ENCODE results near the gene DHX35. TPM values are rescaled to one million over a fixed set of nuclear protein-coding genes. Genes with fewer than 3 reads are reported as not detected.
A peak's percentile ranks its signal among the peaks of the same experiment; 100 is the strongest.

The DHX35 gene
- total and polyA plus RNA-seq, 2 of the 4 experiments (the other 2 are of a cell fraction): 9.1 to 13.5 TPM

DNA sequence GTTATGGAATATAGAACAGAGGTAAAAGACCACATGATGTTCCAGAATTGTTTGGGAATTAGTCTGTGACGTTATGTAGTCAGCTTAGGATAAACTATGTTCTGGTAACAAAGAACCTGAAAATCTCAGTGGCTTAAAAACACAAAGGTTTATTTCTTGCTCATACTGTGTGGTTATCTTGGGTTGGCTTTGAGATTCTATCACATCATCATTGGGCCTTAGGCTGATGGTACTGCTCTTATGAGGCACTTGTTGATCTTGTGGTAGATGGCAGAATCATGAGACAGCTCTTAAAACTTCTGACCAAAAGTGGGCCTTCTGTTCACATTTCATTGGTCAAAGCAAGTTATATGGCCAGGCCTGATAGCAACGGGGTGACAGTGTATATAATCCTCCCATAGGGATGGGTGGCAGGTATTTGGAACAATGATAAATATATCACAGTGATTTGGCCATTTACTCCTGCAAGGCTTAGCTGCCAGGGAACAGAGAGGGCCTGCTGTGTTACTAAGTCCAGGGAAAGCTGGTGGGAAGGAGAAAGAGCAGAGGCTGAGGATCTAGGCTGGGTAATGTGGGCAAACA is 13.5 kb downstream of the DHX35 start:
- Histone ChIP-seq H3K23ac (ENCODE audit: low read depth, low read length) (0 out of 2 replicates have a peak overlapping the region, but pooled peaks have one; percentile 16), H2AK5ac (ENCODE audit: low read depth, low read length) (0 out of 2 replicates have a peak overlapping the region, but pooled peaks have one; percentile 1), H2BK15ac (ENCODE audit: low read depth, low read length) (no peak overlapping the region), H3K9me3 (ENCODE audit: control insufficient read depth, insufficient read depth, low read length) (no peaks in the 10 kb centered on the region), H4K8ac (ENCODE audit: low read depth in 2 of 2, low read length in 2 of 2) (peak overlapping the region in 1 of 2 experiments; percentile 0; a peak in 1 of 4 replicates), H3K27ac (ENCODE audit: insufficient read depth, low read length) (peak overlapping the region; percentile 32; the same call in 1 of the 2 replicates), H3K36me3 (ENCODE audit: control insufficient read depth, insufficient read depth, low read length) (peaks cover 1% of the 10 kb centered on the region; the same call in 1 of the 2 replicates), H3K14ac (replicated peaks; ENCODE audit: low read depth, low read length) (peak overlapping the region; percentile 10; the same call in 1 of the 2 replicates), H3K4me2 (ENCODE audit: low read depth, low read length) (no peak overlapping the region), H4K91ac (ENCODE audit: insufficient read depth, low read depth, low read length) (0 out of 2 replicates have a peak overlapping the region, but pooled peaks have one; percentile 8), H2AFZ (replicated peaks; ENCODE audit: low read length, poor library complexity) (no peak overlapping the region), H3K9ac (ENCODE audit: low read depth, low read length) (no peak overlapping the region), H3K56ac (ENCODE audit: extremely low read depth, insufficient read depth, low read length) (no peak overlapping the region), H3K18ac (ENCODE audit: low read depth, low read length) (peak overlapping the region; percentile 46; the same call in 1 of the 2 replicates), H2BK5ac (ENCODE audit: low read depth, low read length, poor library complexity, severe bottlenecking) (peak overlapping the region; percentile 12), H4K20me1 (ENCODE audit: insufficient read depth, low read length) (peaks cover 4% of the 10 kb centered on the region; the same call in 1 of the 2 replicates), H3K27me3 (ENCODE audit: control insufficient read depth, insufficient read depth, low read length) (no peaks in the 10 kb centered on the region), H3K4me1 (ENCODE audit: control insufficient read depth, insufficient read depth, low read length) (peaks cover 15% of the 10 kb centered on the region; the same call in 1 of the 2 replicates), H3K79me1 (ENCODE audit: low read depth in 1 of 2, low read length in 2 of 2) (peaks cover 35 to 71% of the 10 kb centered on the region in 2 experiments), H3K4me3 (ENCODE audit: insufficient read depth, low read depth, low read length) (no peak overlapping the region), H2BK20ac (ENCODE audit: low read depth, low read length) (0 out of 2 replicates have a peak overlapping the region, but pooled peaks have one; percentile 2), H3K9me1 (ENCODE audit: insufficient read depth, low read length) (peaks cover 10% of the 10 kb centered on the region), H4K5ac (ENCODE audit: low read depth, low read length) (no peak overlapping the region; the same call in 1 of the 2 replicates), H2BK120ac (ENCODE audit: low read depth, low read length) (0 out of 2 replicates have a peak overlapping the region, but pooled peaks have one; percentile 2), H2AK9ac (replicated peaks; ENCODE audit: low read depth, low read length, poor library complexity) (no peak overlapping the region), H3K4ac (ENCODE audit: low read depth, low read length) (peak overlapping the region; percentile 17; the same call in 1 of the 2 replicates)
- DNase-seq: peak; percentile 73
- dilution Hi-C loops (cut with HindIII; ENCODE audit: low sequenced_read_pairs, unreplicated experiment): no loop called here
- no TSS peak for BruUV-seq (replicated peaks)
- ChIA-PET CTCF (interaction anchor here (1.2 kb wide), 1 partner anchor 19 kb away, joined by 3 read pairs; no protein-coding TSS in a partner anchor), POLR2A (ENCODE audit: unreplicated experiment) (no interaction called here)
- no peak for ATAC-seq (ENCODE audit: low read depth)
- WGBS, 2 experiments (ENCODE audit: extremely low coverage in 2 of 2, insufficient read length in 1 of 2): no CpG with 5 or more reads among the region's 2 CpGs
- in situ Hi-C loops (cut with MboI; ENCODE audit: low sequenced_read_pairs): no loop called here
- intact Hi-C loops (cut with micrococcal nuclease): no loop called here
- TF ChIP-seq, protein P1, sequence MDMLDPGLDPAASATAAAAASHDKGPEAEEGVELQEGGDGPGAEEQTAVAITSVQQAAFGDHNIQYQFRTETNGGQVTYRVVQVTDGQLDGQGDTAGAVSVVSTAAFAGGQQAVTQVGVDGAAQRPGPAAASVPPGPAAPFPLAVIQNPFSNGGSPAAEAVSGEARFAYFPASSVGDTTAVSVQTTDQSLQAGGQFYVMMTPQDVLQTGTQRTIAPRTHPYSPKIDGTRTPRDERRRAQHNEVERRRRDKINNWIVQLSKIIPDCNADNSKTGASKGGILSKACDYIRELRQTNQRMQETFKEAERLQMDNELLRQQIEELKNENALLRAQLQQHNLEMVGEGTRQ (IDR thresholded peaks at IDR 0.05; ENCODE audit: low read depth, low read length): no peak
- TF ChIP-seq MAZ (IDR thresholded peaks at IDR 0.05; ENCODE audit: borderline replicate concordance, low read depth, low read length) (no peak), BHLHE40 (IDR thresholded peaks at IDR 0.05; ENCODE audit: low read depth, low read length) (no peak), RCOR1 (IDR thresholded peaks at IDR 0.05; ENCODE audit: insufficient replicate concordance, low read length) (no peak), FOS (IDR thresholded peaks at IDR 0.05; ENCODE audit: low read depth, low read length) (no peak), SMC3 (IDR thresholded peaks at IDR 0.05; ENCODE audit: low read depth, low read length) (no peak), NFE2L2 (IDR thresholded peaks at IDR 0.05; ENCODE audit: low read depth, low read length) (no peak), POLR2A (IDR thresholded peaks at IDR 0.05; ENCODE audit: low read depth, low read length) (no peak), RAD21 (IDR thresholded peaks at IDR 0.05; ENCODE audit: low read length) (no peak), MXI1 (IDR thresholded peaks at IDR 0.05; ENCODE audit: borderline replicate concordance, low read depth, low read length) (no peak), MAFK (IDR thresholded peaks at IDR 0.05; ENCODE audit: low read depth, low read length) (no peak), CHD1 (IDR thresholded peaks at IDR 0.05; ENCODE audit: low read depth, low read length) (no peak), CEBPB (IDR thresholded peaks at IDR 0.05; ENCODE audit: low read depth, low read length) (no peak)
- TF ChIP-seq, protein P2, sequence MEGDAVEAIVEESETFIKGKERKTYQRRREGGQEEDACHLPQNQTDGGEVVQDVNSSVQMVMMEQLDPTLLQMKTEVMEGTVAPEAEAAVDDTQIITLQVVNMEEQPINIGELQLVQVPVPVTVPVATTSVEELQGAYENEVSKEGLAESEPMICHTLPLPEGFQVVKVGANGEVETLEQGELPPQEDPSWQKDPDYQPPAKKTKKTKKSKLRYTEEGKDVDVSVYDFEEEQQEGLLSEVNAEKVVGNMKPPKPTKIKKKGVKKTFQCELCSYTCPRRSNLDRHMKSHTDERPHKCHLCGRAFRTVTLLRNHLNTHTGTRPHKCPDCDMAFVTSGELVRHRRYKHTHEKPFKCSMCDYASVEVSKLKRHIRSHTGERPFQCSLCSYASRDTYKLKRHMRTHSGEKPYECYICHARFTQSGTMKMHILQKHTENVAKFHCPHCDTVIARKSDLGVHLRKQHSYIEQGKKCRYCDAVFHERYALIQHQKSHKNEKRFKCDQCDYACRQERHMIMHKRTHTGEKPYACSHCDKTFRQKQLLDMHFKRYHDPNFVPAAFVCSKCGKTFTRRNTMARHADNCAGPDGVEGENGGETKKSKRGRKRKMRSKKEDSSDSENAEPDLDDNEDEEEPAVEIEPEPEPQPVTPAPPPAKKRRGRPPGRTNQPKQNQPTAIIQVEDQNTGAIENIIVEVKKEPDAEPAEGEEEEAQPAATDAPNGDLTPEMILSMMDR (conservative IDR thresholded peaks at IDR 0.05; ENCODE audit: low read depth, low read length): no peak
- TF ChIP-seq, protein P3, sequence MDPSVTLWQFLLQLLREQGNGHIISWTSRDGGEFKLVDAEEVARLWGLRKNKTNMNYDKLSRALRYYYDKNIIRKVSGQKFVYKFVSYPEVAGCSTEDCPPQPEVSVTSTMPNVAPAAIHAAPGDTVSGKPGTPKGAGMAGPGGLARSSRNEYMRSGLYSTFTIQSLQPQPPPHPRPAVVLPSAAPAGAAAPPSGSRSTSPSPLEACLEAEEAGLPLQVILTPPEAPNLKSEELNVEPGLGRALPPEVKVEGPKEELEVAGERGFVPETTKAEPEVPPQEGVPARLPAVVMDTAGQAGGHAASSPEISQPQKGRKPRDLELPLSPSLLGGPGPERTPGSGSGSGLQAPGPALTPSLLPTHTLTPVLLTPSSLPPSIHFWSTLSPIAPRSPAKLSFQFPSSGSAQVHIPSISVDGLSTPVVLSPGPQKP (IDR thresholded peaks at IDR 0.05; ENCODE audit: borderline replicate concordance, low read depth, low read length): no peak

Data from IMR-90 (cell line).